Natural killer cell (primary cell): ENCODE results near the gene SLX4IP. TPM values are rescaled to one million over a fixed set of nuclear protein-coding genes. Genes with fewer than 3 reads are reported as not detected.
A peak's percentile ranks its signal among the peaks of the same experiment; 100 is the strongest.

Experiments
- ATAC-seq, 3 donors: fragments of 150-1000 bp in 2 of 3; fragments of 200-7000 bp in 1 of 3; cut with Tn5 transposase; 1 replicate in 1 of 3; 2 replicates in 2 of 3; pipeline ENCODE4 v1.10.0; 2021; ENCODE audit warnings: mild to moderate bottlenecking in 2 of 3, moderate library complexity in 2 of 3
- DNase-seq, 2 donors: peaks; one replicate each; pipeline versions ENCODE4 v3.0.0 to v3.0.0-alpha.2; 2013 to 2021; ENCODE audit warnings: mixed read lengths in 1 of 2
- H3K27ac ChIP-seq: one replicate; pipeline ENCODE4 v1.5.1; 2013; ENCODE audit warnings: mild to moderate bottlenecking, low read length
- H3K27me3 ChIP-seq: one replicate; pipeline ENCODE4 v1.6.1; 2013; ENCODE audit warnings: low read length; ENCODE audit not compliant: control insufficient read depth, insufficient read depth
- H3K36me3 ChIP-seq: one replicate; pipeline ENCODE4 v1.6.1; 2013; ENCODE audit warnings: low read length; ENCODE audit not compliant: control insufficient read depth, insufficient read depth
- H3K4me1 ChIP-seq: one replicate; pipeline ENCODE4 v1.6.1; 2013; ENCODE audit warnings: low read length; ENCODE audit not compliant: control insufficient read depth, insufficient read depth
- H3K4me3 ChIP-seq: one replicate; pipeline ENCODE4 v1.5.1; 2013; ENCODE audit warnings: low read length
- H3K9me3 ChIP-seq: one replicate; pipeline ENCODE4 v1.6.1; 2013; ENCODE audit warnings: low read length; ENCODE audit not compliant: control insufficient read depth, insufficient read depth
- H3K27ac Mint-ChIP-seq, 2 donors: one replicate each; pipeline ENCODE4 v1.8.0; 2022; ENCODE audit warnings: mild to moderate bottlenecking in 2 of 2, mixed read lengths in 2 of 2, moderate library complexity in 1 of 2
- H3K27me3 Mint-ChIP-seq, 2 donors: one replicate each; pipeline ENCODE4 v1.8.0; 2022; ENCODE audit warnings: low read depth in 2 of 2, mixed read lengths in 2 of 2
- H3K36me3 Mint-ChIP-seq: one replicate; pipeline ENCODE4 v1.8.0; 2022; ENCODE audit warnings: mixed read lengths
- H3K4me1 Mint-ChIP-seq, 2 donors: one replicate each; pipeline ENCODE4 v1.8.0; 2022; ENCODE audit warnings: mixed read lengths in 2 of 2
- H3K4me3 Mint-ChIP-seq: one replicate; pipeline ENCODE4 v1.8.0; 2022; ENCODE audit warnings: mild to moderate bottlenecking, moderate library complexity, mixed read lengths
- H3K9me3 Mint-ChIP-seq, 2 donors: one replicate each; pipeline ENCODE4 v1.8.0; 2022; ENCODE audit warnings: mixed read lengths in 2 of 2
- CTCF ChIP-seq: fragments of 200-600 bp; IDR thresholded peaks from one replicate; pipeline ENCODE4 v1.8.0; 2022; ENCODE audit warnings: antibody characterized with exemption
- WGBS: methylation state at CpG from one replicate; pipeline ENCODE4 v1.1.7; 2013; ENCODE audit warnings: missing lambda C conversion rate; ENCODE audit not compliant: insufficient coverage; 5-methylcytosine and 5-hydroxymethylcytosine counted together
- intact Hi-C: fragments of 100-400 bp; cut with micrococcal nuclease; formaldehyde crosslinking; loops from one replicate; pipeline ENCODE4 v1.14.2; 2022
- total RNA-seq, 4 donors: library from RNA; stranded (reverse); fragments of 120-200 nt in 1 of 4; gene quantifications; one replicate each; pipeline versions ENCODE4 v1.2.3 to v1.2.4, GENCODE V29; 2013 to 2022

The SLX4IP gene
- total RNA-seq, 3 donors from 2014 or later (not counting 1 experiment from before 2014, with no cell fraction given): 2.9 to 5.5 (median 5.2) TPM

GRCh38 chr20:10433014-10433622, 2.0 kb upstream of the SLX4IP start:
- Mint-ChIP-seq H3K27ac (peak overlapping the region; percentile 93 to 95), H3K36me3 (no peaks in the 10 kb centered on the region), H3K27me3 (no peaks in the 10 kb centered on the region), H3K9me3 (no peaks in the 10 kb centered on the region), H3K4me1 (peaks cover 47 to 63% of the 10 kb centered on the region in 2 donors), H3K4me3 (peak overlapping the region; percentile 96)
- Histone ChIP-seq H3K4me1 (peaks cover 12% of the 10 kb centered on the region), H3K36me3 (no peaks in the 10 kb centered on the region), H3K4me3 (peak overlapping the region; percentile 85), H3K9me3 (no peaks in the 10 kb centered on the region), H3K27ac (peak overlapping the region; percentile 90), H3K27me3 (no peaks in the 10 kb centered on the region)
- intact Hi-C loops: loop anchor here (5.0 to 10.0 kb wide), 2 partner anchors 79 to 242 kb away; partner anchors contain the start of gene JAG1
- 74% methylated on average over 27 of the region's 30 CpGs for WGBS
- ATAC-seq (no peak), DNase-seq (no peak)
- no peak for TF ChIP-seq CTCF

DNA sequence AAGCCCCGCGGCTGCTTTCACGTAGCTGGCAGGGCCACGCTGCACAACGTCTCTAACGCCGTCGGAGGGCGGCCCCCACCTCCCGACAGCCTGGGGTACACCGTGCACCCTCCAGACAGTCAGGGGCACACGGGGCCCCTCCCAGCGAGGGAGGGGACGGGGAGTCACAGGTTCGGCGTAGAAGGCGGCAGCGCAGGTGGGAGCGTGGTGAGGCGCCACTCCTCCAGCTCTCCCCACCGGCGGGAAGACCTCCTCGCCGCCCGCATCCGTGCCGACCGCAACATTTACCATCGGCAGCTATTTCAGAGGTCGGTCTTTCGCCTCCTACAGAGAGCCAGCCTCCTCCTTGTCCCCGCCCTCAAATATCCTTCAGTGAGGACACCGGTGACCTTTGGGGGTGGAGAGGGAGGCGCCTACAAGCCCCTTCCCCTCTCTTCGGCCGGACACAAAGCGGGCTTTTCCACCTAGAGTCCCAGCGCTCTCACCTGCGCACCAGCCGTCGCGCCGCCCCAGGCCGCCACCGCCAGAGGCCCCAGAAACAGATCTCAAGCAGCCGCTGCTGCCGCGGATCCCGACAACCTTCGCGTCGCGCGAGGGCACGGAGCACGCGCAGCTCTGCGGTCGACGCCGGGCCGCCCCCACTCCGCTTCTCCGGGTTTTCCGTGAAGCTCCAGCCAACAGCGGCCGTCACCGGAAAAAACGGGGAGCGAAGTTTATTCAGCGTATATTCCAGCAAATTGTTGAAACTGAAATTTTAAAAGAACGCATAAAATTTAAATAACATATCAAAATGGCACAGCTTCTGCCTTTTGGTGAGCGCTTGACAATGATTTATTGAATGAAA, 1.3 kb upstream of the SLX4IP start, which contains the start of gene MKKS:
TSS of gene MKKS (minus strand) at position 600 of the 844 bp plus-strand sequence. CDS start 20,708 bp downstream, outside the sequence.
- TF ChIP-seq CTCF: no peak
- Mint-ChIP-seq H3K4me1 (peaks cover 43 to 56% of the 10 kb centered on the region in 2 donors), H3K27ac (peak within 1 kb of the TSS; percentile 93 to 95), H3K27me3 (no peaks in the 10 kb centered on the region), H3K36me3 (no peaks in the 10 kb centered on the region), H3K9me3 (no peaks in the 10 kb centered on the region), H3K4me3 (peak within 1 kb of the TSS; percentile 96)
- intact Hi-C loops: loop anchor here (5.0 to 10.0 kb wide), 2 partner anchors 78 to 241 kb away; partner anchors contain the start of gene JAG1
- Histone ChIP-seq H3K27me3 (no peaks in the 10 kb centered on the region), H3K27ac (peak within 1 kb of the TSS; percentile 90), H3K4me1 (peaks cover 12% of the 10 kb centered on the region), H3K36me3 (no peaks in the 10 kb centered on the region), H3K9me3 (no peaks in the 10 kb centered on the region), H3K4me3 (peak within 1 kb of the TSS; percentile 85)
- peak; percentile 85 to 94 for DNase-seq
- WGBS: under 1% methylated on average over 70 of the region's 73 CpGs
- peak; percentile 67 to 86 (median 81) for ATAC-seq

DNA sequence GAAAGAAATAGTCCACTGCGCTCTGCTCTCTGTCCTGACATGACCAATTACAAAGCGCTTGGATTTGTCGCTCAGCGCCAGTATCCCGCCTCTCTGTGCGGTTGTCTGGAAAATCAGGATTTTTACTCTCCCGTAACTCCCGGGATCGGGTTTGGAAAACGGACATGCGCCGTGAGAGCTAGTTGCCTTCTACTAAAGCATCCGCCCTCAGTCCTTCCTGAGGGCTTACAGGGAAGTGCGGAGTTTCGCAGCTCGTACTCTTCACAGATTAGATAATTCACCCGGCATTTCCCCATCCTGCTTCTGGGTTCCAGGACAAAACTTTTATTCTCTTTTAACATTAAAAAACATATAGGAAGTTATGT, 656 bp upstream of the SLX4IP start:
- Histone ChIP-seq H3K4me3 (peak overlapping the region; percentile 85), H3K4me1 (peaks cover 12% of the 10 kb centered on the region), H3K36me3 (no peaks in the 10 kb centered on the region), H3K27me3 (no peaks in the 10 kb centered on the region), H3K9me3 (no peaks in the 10 kb centered on the region), H3K27ac (peak overlapping the region; percentile 90)
- Mint-ChIP-seq H3K4me1 (peaks cover 37 to 50% of the 10 kb centered on the region in 2 donors), H3K27me3 (no peaks in the 10 kb centered on the region), H3K27ac (peak overlapping the region; percentile 93 to 95), H3K9me3 (no peaks in the 10 kb centered on the region), H3K4me3 (peak overlapping the region; percentile 96), H3K36me3 (no peaks in the 10 kb centered on the region)
- intact Hi-C loops: loop anchor here (5.0 to 10.0 kb wide), 2 partner anchors 78 to 240 kb away; partner anchors contain the start of gene JAG1
- no peak for TF ChIP-seq CTCF
- DNase-seq: peak; percentile 61 to 89
- peak; percentile 55 to 68 (median 56) for ATAC-seq
- under 1% methylated on average over 17 of the region's 17 CpGs for WGBS
